NT2/D1 (cell line): ENCODE results near the gene EPHB2.

Experiments used
- SUZ12 ChIP-seq: IDR thresholded peaks from 2 replicates; pipeline ENCODE4 v1.6.1; 2011; ENCODE audit not compliant: insufficient read length, insufficient read depth; ENCODE audit errors: extremely low read depth
- YY1 ChIP-seq: IDR thresholded peaks from 2 replicates; pipeline ENCODE4 v1.6.1; 2011; ENCODE audit not compliant: insufficient read length, insufficient read depth
- ZNF274 ChIP-seq: IDR thresholded peaks from 2 replicates; pipeline ENCODE4 v1.6.1; 2011; ENCODE audit warnings: mild to moderate bottlenecking, low read depth, low read length

DNA sequence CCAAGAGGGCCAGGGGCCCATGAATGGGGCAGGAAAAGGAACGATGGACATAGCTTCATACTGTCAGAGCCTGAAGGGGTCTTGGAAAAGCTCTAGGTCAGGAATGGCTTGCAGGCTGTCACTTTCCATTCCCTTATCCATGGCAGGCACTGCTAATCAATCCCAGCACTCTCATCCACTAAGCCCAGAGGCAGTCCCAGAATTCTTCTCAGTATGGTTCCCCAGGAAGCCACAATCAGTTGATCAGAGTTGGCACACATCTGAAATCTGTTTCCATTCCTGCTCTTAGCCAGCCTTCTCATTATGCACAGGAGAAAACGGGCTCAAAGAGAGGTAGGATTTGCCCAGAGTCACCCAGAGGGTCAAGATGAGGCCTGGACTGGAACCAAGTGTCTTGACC lies 196.3 kb downstream of the EPHB2 start:
- TF ChIP-seq ZNF274 (no peak), SUZ12 (no peak), YY1 (no peak)
